Upper lobe of left lung (tissue), 6 donors: ENCODE data around the gene ARHGEF26. TPM values are rescaled to one million over a fixed set of nuclear protein-coding genes. Genes with fewer than 3 reads are reported as not detected.
"Not testable (repeated sequence)": the region's sequence is repeated elsewhere in the genome, so short reads cannot be mapped to it uniquely, and the experiment has no call there.

Source experiments
- ATAC-seq, 2 donors: fragments of 200-7000 bp; cut with Tn5 transposase; one replicate each; pipeline ENCODE4 v1.9.1; 2022; ENCODE audit warnings: mild to moderate bottlenecking in 2 of 2, moderate library complexity in 2 of 2; ENCODE audit not compliant: low FRiP score in 2 of 2
- DNase-seq, 2 donors: peaks; one replicate each; pipeline ENCODE4 v3.0.0-alpha.2; 2019 to 2020
- H3K27ac ChIP-seq, 4 donors: fragments of 200-600 bp; sonication (generic); one replicate each; pipeline ENCODE4 v1.5.1; 2016 to 2019
- H3K27me3 ChIP-seq, 4 donors: fragments of 200-600 bp; sonication (generic); one replicate each; pipeline ENCODE4 v1.5.1; 2017 to 2019
- H3K36me3 ChIP-seq, 4 donors: fragments of 200-600 bp; sonication (generic); one replicate each; pipeline ENCODE4 v1.5.1; 2016 to 2019
- H3K4me1 ChIP-seq, 4 donors: fragments of 200-600 bp; sonication (generic); one replicate each; pipeline ENCODE4 v1.5.1; 2018 to 2019
- H3K4me3 ChIP-seq, 4 donors: fragments of 200-600 bp; sonication (generic); one replicate each; pipeline ENCODE4 v1.5.1; 2017 to 2019; ENCODE audit warnings: mild to moderate bottlenecking in 2 of 4, moderate library complexity in 1 of 4
- H3K9me3 ChIP-seq, 4 donors: fragments of 200-600 bp; sonication (generic); one replicate each; pipeline ENCODE4 v1.5.1; 2018 to 2019
- EP300 ChIP-seq, 4 donors: sonication (generic); formaldehyde crosslinking; IDR thresholded peaks; one replicate each; pipeline ENCODE4 v1.5.1; 2017; ENCODE audit warnings: antibody characterized with exemption in 4 of 4, control low read depth in 2 of 4
- POLR2A ChIP-seq, 4 donors: fragments of 450-650 bp; IDR thresholded peaks; one replicate each; pipeline ENCODE4 v1.5.1; 2016 to 2017; ENCODE audit warnings: antibody characterized with exemption in 4 of 4, mild to moderate bottlenecking in 2 of 4
- POLR2AphosphoS5 ChIP-seq, 2 donors: sonication (generic); formaldehyde crosslinking; IDR thresholded peaks; one replicate each; pipeline ENCODE4 v1.5.1; 2017; ENCODE audit warnings: antibody characterized with exemption in 2 of 2
- WGBS, 2 donors: methylation state at CpG; one replicate each; pipeline ENCODE4 v1.1.5; 2017 to 2018; 5-methylcytosine and 5-hydroxymethylcytosine counted together
- total RNA-seq, 6 donors: library from RNA; depleted of rRNA in 4 of 6; stranded (reverse); fragments of >200 nt in 4 of 6; gene quantifications; one replicate each; pipeline versions ENCODE4 v1.1.0 to v1.2.1, GENCODE V29; 2016 to 2021
- TF ChIP-seq, protein P1 (sequence below), 6 experiments: fragments of 450-650 bp in 4 of 6; fragments of 200-600 bp in 2 of 6; sonication (generic) in 2 of 6; IDR thresholded peaks; one replicate each; pipeline ENCODE4 v1.5.1; 2016 to 2019; ENCODE audit warnings: antibody characterized with exemption in 6 of 6
- donor health status: DM: no; HTN: no; CAD: no; lungs with moderate emphysema.
- donor health status: DM: no; HTN: yes; CAD: no; lungs with severe emphysema.

Gene ARHGEF26
- total RNA-seq, 6 donors from 2014 or later = 49.3 to 110 (median 90.9) TPM

DNA sequence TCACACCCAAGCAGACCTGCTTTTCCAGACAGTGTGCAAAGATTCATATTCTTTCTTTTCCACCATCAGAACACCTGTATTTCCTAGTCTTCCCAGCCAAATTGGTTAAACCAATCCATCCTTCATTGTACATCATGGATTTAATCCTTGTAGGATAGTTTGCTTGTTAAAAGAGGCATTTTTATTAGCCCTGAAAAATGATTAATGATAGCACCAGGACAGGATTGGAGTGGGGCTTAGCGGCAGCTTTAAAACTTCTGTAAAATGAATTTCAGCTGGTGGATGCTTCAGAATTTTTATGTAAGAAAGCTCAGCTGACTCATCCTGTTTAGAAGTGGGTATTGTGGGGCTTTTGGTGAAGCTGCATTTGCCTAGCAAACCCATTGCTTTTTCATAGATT is 36.1 kb upstream of the ARHGEF26 start:
- Histone ChIP-seq H3K27me3 (no peaks in the 10 kb centered on the region), H3K36me3 (no peaks in the 10 kb centered on the region), H3K9me3 (no peaks in the 10 kb centered on the region), H3K4me3 (no peak overlapping the region), H3K4me1 (peaks cover 0 to 3% (median 0%) of the 10 kb centered on the region in 4 donors), H3K27ac (no peak overlapping the region)
- no peak for ATAC-seq
- no peak for TF ChIP-seq POLR2A (IDR thresholded peaks at IDR 0.05)
- no peak for TF ChIP-seq POLR2AphosphoS5 (IDR thresholded peaks at IDR 0.05)
- no peak for TF ChIP-seq EP300 (IDR thresholded peaks at IDR 0.05)
- TF ChIP-seq, protein P1, sequence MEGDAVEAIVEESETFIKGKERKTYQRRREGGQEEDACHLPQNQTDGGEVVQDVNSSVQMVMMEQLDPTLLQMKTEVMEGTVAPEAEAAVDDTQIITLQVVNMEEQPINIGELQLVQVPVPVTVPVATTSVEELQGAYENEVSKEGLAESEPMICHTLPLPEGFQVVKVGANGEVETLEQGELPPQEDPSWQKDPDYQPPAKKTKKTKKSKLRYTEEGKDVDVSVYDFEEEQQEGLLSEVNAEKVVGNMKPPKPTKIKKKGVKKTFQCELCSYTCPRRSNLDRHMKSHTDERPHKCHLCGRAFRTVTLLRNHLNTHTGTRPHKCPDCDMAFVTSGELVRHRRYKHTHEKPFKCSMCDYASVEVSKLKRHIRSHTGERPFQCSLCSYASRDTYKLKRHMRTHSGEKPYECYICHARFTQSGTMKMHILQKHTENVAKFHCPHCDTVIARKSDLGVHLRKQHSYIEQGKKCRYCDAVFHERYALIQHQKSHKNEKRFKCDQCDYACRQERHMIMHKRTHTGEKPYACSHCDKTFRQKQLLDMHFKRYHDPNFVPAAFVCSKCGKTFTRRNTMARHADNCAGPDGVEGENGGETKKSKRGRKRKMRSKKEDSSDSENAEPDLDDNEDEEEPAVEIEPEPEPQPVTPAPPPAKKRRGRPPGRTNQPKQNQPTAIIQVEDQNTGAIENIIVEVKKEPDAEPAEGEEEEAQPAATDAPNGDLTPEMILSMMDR (IDR thresholded peaks at IDR 0.05) = no peak
- no peak for DNase-seq
- 83 to 100% methylated on average over 1 of the region's 1 CpG for WGBS, 2 donors

- DNase-seq (no peak), ATAC-seq (no peak)
- WGBS, 2 donors = 84 to 88% methylated on average over 4 of the region's 4 CpGs
- Histone ChIP-seq H3K4me3 (no peak overlapping the region), H3K27ac (no peak overlapping the region), H3K27me3 (no peaks in the 10 kb centered on the region), H3K4me1 (peaks cover 0 to 3% (median 0%) of the 10 kb centered on the region in 4 donors), H3K36me3 (no peaks in the 10 kb centered on the region), H3K9me3 (no peaks in the 10 kb centered on the region)
- TF ChIP-seq POLR2A (IDR thresholded peaks at IDR 0.05) (no peak), EP300 (IDR thresholded peaks at IDR 0.05) (no peak), POLR2AphosphoS5 (IDR thresholded peaks at IDR 0.05) (no peak)
- TF ChIP-seq, protein P1 (IDR thresholded peaks at IDR 0.05) = no peak
These were observed 35.4 kb upstream of the ARHGEF26 start for GRCh38 chr3:154085799-154086198.

GRCh38 chr3:154086286-154086685 is 34.9 kb upstream of the ARHGEF26 start:
- WGBS, 2 donors = 77 to 80% methylated on average over 1 of the region's 1 CpG
- Histone ChIP-seq H3K4me1 (peaks cover 0 to 3% (median 0%) of the 10 kb centered on the region in 4 donors), H3K4me3 (no peak overlapping the region), H3K27me3 (no peaks in the 10 kb centered on the region), H3K9me3 (no peaks in the 10 kb centered on the region), H3K27ac (no peak overlapping the region), H3K36me3 (no peaks in the 10 kb centered on the region)
- DNase-seq = no peak
- ATAC-seq = no peak
- no peak for TF ChIP-seq EP300 (IDR thresholded peaks at IDR 0.05)
- TF ChIP-seq POLR2AphosphoS5 (IDR thresholded peaks at IDR 0.05) = no peak
- TF ChIP-seq POLR2A (IDR thresholded peaks at IDR 0.05) = no peak
- TF ChIP-seq, protein P1 (IDR thresholded peaks at IDR 0.05) = no peak

DNA sequence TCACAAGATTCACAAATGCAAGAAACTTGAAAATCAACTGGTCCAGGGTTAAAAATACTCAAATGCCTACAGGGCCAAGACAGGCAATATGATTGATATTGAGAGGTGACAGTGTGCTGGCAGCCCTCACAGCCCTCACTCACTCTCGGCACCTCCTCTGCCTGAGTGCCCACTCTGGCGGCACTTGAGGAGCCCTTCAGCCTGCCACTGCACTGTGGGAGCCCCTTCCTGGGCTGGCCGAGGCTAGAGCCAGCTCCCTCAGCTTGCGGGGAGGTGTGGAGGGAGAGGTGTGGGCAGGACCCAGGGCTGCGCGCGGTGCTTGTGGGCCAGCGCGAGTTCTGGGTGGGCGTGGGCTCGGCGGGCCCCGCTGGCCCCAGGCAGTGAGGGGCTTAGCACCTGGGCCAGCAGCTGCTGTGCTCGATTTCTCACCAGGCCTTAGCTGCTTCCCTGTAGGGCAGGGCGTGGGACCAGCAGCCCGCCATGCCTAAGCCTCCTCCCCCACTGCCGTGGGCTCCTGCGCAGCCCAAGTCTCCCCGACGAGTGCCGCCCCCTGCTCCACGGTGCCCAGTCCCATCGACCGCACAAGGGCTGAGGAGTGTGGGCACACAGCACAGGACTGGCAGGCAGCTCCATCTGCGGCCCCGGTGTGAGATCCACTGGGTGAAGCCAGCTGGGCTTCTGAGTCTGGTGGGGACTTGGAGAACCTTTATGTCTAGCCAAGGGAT is 33.3 kb upstream of the ARHGEF26 start:
- 89 to 98% methylated on average over 8 to 18 of the region's 26 CpGs for WGBS, 2 donors
- H3K4me1 ChIP-seq = not testable (repeated sequence)

GRCh38 chr3:154089421-154090420 is 31.5 kb upstream of the ARHGEF26 start:
- WGBS, 2 donors = 59 to 64% methylated on average over 14 of the region's 14 CpGs
- peak in 1 of 2 donors; percentile 64 for DNase-seq
- peak in 1 of 2 donors; percentile 84 for ATAC-seq

More for the DNA sequence above, 33.3 kb upstream of the ARHGEF26 start:
- TF ChIP-seq POLR2AphosphoS5 (IDR thresholded peaks at IDR 0.05) (peak in 1 of 2 donors; percentile 33), EP300 (IDR thresholded peaks at IDR 0.05) (peak in 1 of 4 donors; percentile 7)
- H3K36me3 ChIP-seq, H3K27me3 ChIP-seq, H3K27ac ChIP-seq, H3K9me3 ChIP-seq, ATAC-seq, H3K4me3 ChIP-seq: not testable (repeated sequence)
- DNase-seq = peak; percentile 60 to 80

More at GRCh38 chr3:154089421-154090420, 31.5 kb upstream of the ARHGEF26 start:
- H3K36me3 ChIP-seq = no peaks in the 10 kb centered on the region
- H3K9me3 ChIP-seq = no peaks in the 10 kb centered on the region
- no peaks in the 10 kb centered on the region for H3K27me3 ChIP-seq
- H3K27ac ChIP-seq = peak overlapping the region in 1 of 4 donors; percentile 38
- peaks cover 0 to 3% (median 0%) of the 10 kb centered on the region in 4 donors for H3K4me1 ChIP-seq
- TF ChIP-seq EP300 (IDR thresholded peaks at IDR 0.05) (peak in 1 of 4 donors; percentile 70), POLR2AphosphoS5 (IDR thresholded peaks at IDR 0.05) (no peak)
- no peak overlapping the region for H3K4me3 ChIP-seq
